Muscle of leg (tissue), 11 donors: ENCODE data around the gene IMMP2L. TPM values are rescaled to one million over a fixed set of nuclear protein-coding genes. Genes with fewer than 3 reads are reported as not detected.
A peak's percentile ranks its signal among the peaks of the same experiment; 100 is the strongest.

Experiments
- DNase-seq: peaks from one replicate; pipeline ENCODE4 v3.0.0; 2013
- H3K27ac ChIP-seq: one replicate; pipeline ENCODE4 v1.5.1; 2013; ENCODE audit warnings: mild to moderate bottlenecking, low read length, control low read depth
- H3K27me3 ChIP-seq: one replicate; pipeline ENCODE4 v1.6.1; 2013; ENCODE audit warnings: low read length; ENCODE audit not compliant: control insufficient read depth, insufficient read depth
- H3K36me3 ChIP-seq: one replicate; pipeline ENCODE4 v1.6.1; 2013; ENCODE audit warnings: low read length; ENCODE audit not compliant: control insufficient read depth, insufficient read depth
- H3K4me1 ChIP-seq: one replicate; pipeline ENCODE4 v1.6.1; 2013; ENCODE audit warnings: low read length; ENCODE audit not compliant: control insufficient read depth, insufficient read depth
- H3K4me3 ChIP-seq: one replicate; pipeline ENCODE4 v1.5.1; 2013; ENCODE audit warnings: low read length, control low read depth
- H3K9me3 ChIP-seq: replicated peaks from 2 replicates; pipeline ENCODE4 v1.6.1; 2013; ENCODE audit warnings: low read depth, low read length; ENCODE audit not compliant: control insufficient read depth
- WGBS: methylation state at CpG from one replicate; pipeline ENCODE4 v1.1.5; 2013; ENCODE audit warnings: missing lambda C conversion rate; ENCODE audit not compliant: insufficient coverage; 5-methylcytosine and 5-hydroxymethylcytosine counted together
- polyA plus RNA-seq, 8 donors: library from polyadenylated mRNA; unstranded; fragments of 120-200 nt; gene quantifications; one replicate each; pipeline versions ENCODE4 v1.2.1 to v1.2.3, GENCODE V29; 2013; ENCODE audit warnings: inconsistent platforms in 1 of 8, low replicate concordance in 1 of 8; ENCODE audit not compliant: insufficient read length in 8 of 8, insufficient read depth in 1 of 8
- total RNA-seq: library from RNA; stranded (reverse); fragments of 120-200 nt; gene quantifications from one replicate; pipeline ENCODE4 v1.2.4, GENCODE V29; 2013

Gene IMMP2L
- total and polyA plus RNA-seq, 9 donors: 15.0 to 20.4 (median 17.1) TPM

DNA sequence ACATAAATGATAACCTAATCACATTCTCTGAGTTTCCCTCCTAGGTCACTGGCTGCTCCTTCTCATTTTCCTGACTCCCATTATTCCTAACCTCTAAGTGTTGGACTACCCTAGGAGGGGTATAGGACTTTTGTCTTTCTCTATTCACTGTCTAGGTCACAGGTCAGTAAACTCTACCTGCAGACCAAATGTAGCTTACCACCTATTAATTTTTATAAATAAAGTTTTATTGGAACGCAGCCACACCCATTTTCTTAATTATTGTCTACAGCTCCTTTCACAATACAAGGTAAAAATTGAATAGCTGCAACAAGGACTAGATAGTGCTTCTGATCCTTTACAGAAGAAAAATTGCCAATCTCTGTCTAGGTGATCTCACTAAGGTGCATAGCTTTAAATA lies 156.7 kb downstream of the IMMP2L start:
- H3K4me1 ChIP-seq: no peaks in the 10 kb centered on the region
- WGBS: no CpG with 5 or more reads among the region's 1 CpG
- no peak overlapping the region for H3K4me3 ChIP-seq
- no peaks in the 10 kb centered on the region for H3K36me3 ChIP-seq
- H3K27ac ChIP-seq: no peak overlapping the region
- H3K27me3 ChIP-seq: no peaks in the 10 kb centered on the region
- no peaks in the 10 kb centered on the region for H3K9me3 ChIP-seq
- no peak for DNase-seq

DNA sequence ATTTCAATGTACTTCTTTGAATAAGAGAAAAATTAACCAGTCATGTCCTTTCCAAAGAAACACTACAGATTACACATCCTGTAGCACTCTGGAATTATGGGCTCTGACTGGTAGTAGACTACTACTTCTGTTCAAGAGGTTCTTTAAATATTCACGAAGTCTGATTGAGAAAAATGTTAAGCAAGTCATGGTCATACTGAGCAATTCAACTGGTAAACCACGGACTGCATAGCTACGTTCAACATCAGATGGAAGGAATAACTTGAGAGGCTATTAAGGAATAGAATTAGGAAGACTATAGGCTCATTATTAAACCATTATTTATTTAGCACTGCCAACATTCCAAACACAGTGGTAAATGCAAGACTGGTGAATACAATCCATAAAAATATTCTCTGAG lies 160.8 kb downstream of the IMMP2L start:
- no peak overlapping the region for H3K27ac ChIP-seq
- no peaks in the 10 kb centered on the region for H3K4me1 ChIP-seq
- no CpG with 5 or more reads among the region's 3 CpGs for WGBS
- H3K27me3 ChIP-seq: no peaks in the 10 kb centered on the region
- no peak overlapping the region for H3K4me3 ChIP-seq
- H3K9me3 ChIP-seq: peaks cover 2% of the 10 kb centered on the region
- no peak for DNase-seq
- H3K36me3 ChIP-seq: no peaks in the 10 kb centered on the region

DNA sequence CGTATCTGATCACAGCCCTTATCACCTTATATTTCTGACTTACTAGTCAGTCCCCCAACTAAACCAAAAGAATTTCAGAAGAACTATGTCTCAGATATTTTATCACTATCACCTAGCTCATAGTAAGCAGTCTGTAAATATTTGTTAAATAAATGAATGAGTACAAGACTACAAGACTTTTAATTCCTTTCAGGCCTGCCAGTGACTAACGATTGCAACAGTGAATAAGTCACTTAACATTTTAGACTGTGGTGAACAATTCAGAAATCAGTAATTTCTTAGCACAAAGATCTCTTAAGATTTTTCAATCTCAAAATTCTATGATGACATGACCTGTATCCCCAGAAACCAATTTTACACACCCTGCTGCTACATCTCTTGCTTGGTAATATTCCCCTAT lies 162.2 kb downstream of the IMMP2L start:
- WGBS: no CpG with 5 or more reads among the region's 2 CpGs
- Histone ChIP-seq H3K27ac (no peak overlapping the region), H3K27me3 (no peaks in the 10 kb centered on the region)

DNA sequence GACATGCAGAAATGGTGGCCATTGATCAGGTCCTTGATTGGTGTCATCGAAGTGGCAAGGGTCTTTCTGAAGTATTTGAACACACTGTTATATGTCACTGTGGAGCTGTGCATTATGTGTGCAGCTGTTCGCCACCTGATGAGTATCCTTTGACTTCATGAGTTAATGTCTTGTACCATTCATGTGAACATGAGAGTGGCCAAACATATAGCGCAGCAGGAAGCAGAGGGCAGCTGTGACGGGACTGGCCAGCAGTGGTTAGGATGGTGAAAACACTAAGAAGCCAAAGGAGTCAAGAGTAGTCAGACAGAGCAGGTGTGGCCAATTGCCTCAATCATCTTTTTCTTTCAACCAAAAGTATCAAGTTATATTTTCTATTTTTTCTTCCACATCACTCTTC lies 167.4 kb downstream of the IMMP2L start:
- Histone ChIP-seq H3K9me3 (peaks cover 2% of the 10 kb centered on the region), H3K27me3 (no peaks in the 10 kb centered on the region), H3K4me1 (peaks cover 6% of the 10 kb centered on the region), H3K36me3 (no peaks in the 10 kb centered on the region), H3K4me3 (no peak overlapping the region), H3K27ac (no peak overlapping the region)
- 100% methylated on average over 4 of the region's 4 CpGs for WGBS
- DNase-seq: no peak

More for the DNA sequence above, 162.2 kb downstream of the IMMP2L start:
- Histone ChIP-seq H3K9me3 (peaks cover 2% of the 10 kb centered on the region), H3K36me3 (no peaks in the 10 kb centered on the region), H3K4me1 (no peaks in the 10 kb centered on the region), H3K4me3 (no peak overlapping the region)
- DNase-seq: no peak

DNA sequence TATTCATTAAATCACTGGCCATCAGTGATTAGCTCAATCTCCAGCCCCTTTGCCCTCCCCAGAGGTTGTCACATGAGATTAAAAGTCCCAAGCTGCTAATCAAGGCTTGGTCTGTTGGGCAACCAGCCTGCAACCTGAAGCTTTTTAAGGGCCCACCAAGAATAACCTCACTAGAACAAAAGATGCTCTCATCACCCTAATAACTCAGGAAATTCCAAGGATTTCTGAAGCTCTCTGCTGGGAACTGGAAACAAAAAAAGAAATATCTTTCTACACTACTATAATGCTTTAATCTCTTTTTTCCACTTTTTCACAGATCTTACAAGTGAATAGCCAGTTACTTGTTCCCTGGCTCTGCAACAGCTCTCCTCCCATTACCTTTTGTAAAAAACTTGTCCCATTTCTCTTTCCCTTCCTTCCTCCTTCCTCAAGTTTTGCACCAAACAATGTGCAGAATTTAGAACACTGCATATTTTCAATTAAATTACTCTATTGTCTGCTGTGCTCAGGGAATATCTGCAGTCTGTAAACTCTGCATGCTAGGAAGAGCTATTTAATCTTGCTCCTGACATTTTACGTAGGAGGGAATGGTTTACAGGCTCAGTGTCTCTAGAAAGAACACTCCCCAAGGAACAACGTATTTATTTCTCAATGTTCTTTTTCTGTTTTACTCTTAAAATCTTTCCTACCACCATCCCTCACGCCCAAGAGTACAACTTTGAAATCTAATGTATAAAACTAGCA lies 169.1 kb downstream of the IMMP2L start:
- peak; percentile 81 for DNase-seq
- WGBS: no CpG with 5 or more reads among the region's 3 CpGs

GRCh38 chr7:111392294-111392693 lies 170.0 kb downstream of the IMMP2L start:
- no peak overlapping the region for H3K27ac ChIP-seq
- whole genome bisulfite sequencing: no CpG with 5 or more reads among the region's 1 CpG

More for the DNA sequence above, 169.1 kb downstream of the IMMP2L start:
- H3K4me3 ChIP-seq: no peak overlapping the region
- no peaks in the 10 kb centered on the region for H3K27me3 ChIP-seq
- H3K9me3 ChIP-seq: no peaks in the 10 kb centered on the region
- H3K4me1 ChIP-seq: peaks cover 6% of the 10 kb centered on the region
- peak overlapping the region; percentile 67 for H3K27ac ChIP-seq
- H3K36me3 ChIP-seq: no peaks in the 10 kb centered on the region

DNA sequence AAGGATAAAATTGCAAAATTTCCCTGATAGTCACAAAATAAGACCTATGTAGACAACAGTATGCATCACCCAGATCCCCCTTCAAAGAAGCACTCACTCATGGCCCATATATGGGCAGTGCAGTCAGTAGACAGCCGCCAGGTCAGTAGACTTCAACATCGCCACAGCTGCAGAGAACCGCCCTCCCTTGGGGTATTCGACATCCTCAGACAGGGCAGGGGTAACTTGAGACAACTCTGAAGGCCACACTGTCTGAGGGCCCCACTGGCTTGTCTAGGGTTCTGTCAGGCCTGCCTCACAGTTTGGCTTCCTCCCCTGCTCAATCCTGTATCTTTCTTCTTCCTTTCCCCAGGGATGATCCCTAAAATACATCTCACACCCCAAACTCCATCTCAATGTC lies 172.3 kb downstream of the IMMP2L start:
- no peak for DNase-seq
- Histone ChIP-seq H3K4me3 (no peak overlapping the region), H3K27me3 (no peaks in the 10 kb centered on the region), H3K4me1 (peaks cover 6% of the 10 kb centered on the region), H3K27ac (no peak overlapping the region), H3K9me3 (no peaks in the 10 kb centered on the region), H3K36me3 (no peaks in the 10 kb centered on the region)
- 88% methylated on average over 4 of the region's 4 CpGs for WGBS

More at GRCh38 chr7:111392294-111392693, 170.0 kb downstream of the IMMP2L start:
- Histone ChIP-seq H3K36me3 (no peaks in the 10 kb centered on the region), H3K9me3 (no peaks in the 10 kb centered on the region), H3K4me3 (no peak overlapping the region), H3K27me3 (no peaks in the 10 kb centered on the region), H3K4me1 (peaks cover 6% of the 10 kb centered on the region)
- DNase-seq: no peak

DNA sequence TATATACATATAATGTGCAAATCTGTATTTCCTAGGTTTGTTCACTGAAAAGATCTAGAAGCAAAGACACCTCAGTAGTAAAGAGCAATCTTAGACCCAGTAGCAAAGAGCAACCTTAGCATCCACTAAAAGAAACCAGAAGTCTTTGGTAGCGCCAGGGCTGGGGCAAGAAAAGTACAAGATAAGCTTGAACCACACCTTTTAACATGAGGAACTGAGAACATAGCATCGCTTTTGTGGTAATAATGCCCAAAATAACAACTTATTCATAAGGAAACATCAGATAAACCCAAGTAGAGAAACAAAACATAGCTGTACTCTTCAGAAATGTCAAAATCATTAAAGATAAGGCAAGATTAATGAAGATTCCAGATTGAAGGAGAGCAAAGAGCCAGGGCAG lies 173.4 kb downstream of the IMMP2L start:
- H3K27me3 ChIP-seq: no peaks in the 10 kb centered on the region
- peaks cover 6% of the 10 kb centered on the region for H3K4me1 ChIP-seq
- no peak overlapping the region for H3K27ac ChIP-seq
- no peaks in the 10 kb centered on the region for H3K9me3 ChIP-seq
- WGBS: no CpG with 5 or more reads among the region's 2 CpGs
- no peak overlapping the region for H3K4me3 ChIP-seq
- no peak for DNase-seq
- H3K36me3 ChIP-seq: no peaks in the 10 kb centered on the region

GRCh38 chr7:111388016-111388415 lies 174.3 kb downstream of the IMMP2L start:
- WGBS: 83% methylated on average over 1 of the region's 2 CpGs
- Histone ChIP-seq H3K9me3 (no peaks in the 10 kb centered on the region), H3K27ac (no peak overlapping the region), H3K27me3 (no peaks in the 10 kb centered on the region), H3K36me3 (no peaks in the 10 kb centered on the region), H3K4me3 (no peak overlapping the region), H3K4me1 (peaks cover 5% of the 10 kb centered on the region)
- DNase-seq: no peak

DNA sequence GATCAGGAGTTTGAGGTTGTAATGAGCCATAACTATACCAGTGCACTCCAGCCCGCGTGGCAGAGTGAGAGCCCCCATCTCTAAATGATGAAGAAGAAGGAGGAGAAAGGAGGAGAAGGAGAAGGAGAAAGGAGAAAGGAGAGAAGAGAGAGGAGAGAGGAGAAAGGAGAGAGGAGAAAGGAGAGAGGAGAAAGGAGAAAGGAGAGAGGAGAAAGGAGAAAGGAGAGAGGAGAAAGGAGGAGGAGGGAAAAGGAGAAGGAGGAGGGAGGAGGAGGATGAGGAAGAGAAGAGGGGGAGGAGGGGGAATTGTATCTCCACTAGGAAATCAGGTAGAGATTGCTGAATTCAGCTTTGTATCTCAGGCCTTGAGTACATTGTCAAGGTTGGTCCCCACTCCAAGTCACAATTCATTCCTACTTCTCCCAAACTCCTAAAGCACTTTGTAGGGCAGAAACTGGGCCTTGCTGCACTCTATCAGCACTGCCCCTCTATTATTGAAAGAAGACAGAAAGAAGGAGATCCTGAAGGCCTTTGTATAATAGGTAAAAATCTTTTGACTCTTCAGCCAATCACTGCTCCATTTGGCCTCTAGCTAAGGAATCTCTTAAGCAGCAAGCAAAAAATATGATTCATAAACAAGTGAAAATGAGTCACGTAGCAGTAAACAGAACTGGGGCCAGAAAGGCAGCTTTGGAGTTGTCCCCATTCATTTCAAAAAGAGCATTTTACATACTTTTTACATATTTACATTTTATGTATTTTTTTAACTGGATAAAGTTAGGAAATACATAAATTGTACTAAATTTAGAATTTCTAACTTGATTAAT lies 178.0 kb downstream of the IMMP2L start:
- Histone ChIP-seq H3K27me3 (no peaks in the 10 kb centered on the region), H3K27ac (no peak overlapping the region), H3K9me3 (no peaks in the 10 kb centered on the region), H3K4me3 (no peak overlapping the region), H3K36me3 (no peaks in the 10 kb centered on the region), H3K4me1 (no peaks in the 10 kb centered on the region)
- no peak for DNase-seq
- 86% methylated on average over 2 of the region's 3 CpGs for WGBS
